HPDE6-E6E7 (cell line): ENCODE data around the gene SRP9.
"Not testable (repeated sequence)": the region's sequence is repeated elsewhere in the genome, so short reads cannot be mapped to it uniquely, and the experiment has no call there.

Experiments used
- DNase-seq: peaks from one replicate; pipeline ENCODE4 v3.0.0; 2011; ENCODE audit warnings: missing footprints; ENCODE audit errors: extremely low spot score

SRP9 gene

DNA sequence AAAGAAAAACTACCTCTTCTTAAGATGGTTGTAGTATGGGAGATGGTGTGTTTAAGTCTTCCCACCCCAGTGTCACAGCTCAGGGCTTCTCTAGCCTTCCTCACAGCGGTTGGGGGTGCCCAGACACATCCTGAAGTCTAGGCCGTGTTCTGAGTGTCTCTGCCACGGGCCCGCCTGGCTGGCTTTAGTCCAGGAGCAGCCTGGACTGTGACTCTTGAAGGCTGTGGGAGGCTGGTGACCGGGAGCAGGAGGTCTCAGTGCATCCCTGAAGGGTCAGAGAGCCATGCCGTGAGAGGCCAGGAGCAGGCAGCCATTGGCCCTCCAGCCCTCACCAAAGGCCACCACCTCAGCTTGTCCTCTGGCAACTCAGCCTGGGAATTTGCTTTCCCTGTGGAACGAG lies 36.8 kb downstream of the SRP9 start:
- no peak for DNase-seq

DNA sequence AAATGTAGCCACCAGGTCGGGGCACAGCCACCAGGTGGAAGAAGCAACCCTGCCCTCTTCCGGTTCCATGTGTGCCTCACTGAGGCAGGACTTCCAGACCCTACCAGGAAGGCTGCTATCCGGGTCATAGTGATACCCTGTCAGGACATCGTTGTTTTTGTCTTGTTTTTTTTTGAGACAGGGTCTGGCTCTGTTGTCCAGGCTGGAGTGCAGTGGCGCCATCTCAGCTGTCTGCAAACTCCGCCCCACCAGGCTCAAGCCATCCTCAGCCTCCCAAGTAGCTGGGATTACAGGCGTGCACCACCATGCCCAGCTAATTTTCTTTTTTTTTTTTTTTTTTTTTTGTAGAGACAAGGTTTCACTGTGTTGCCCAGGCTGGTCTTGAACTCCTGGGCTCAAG lies 37.5 kb downstream of the SRP9 start:
- DNase-seq = not testable (repeated sequence)

DNA sequence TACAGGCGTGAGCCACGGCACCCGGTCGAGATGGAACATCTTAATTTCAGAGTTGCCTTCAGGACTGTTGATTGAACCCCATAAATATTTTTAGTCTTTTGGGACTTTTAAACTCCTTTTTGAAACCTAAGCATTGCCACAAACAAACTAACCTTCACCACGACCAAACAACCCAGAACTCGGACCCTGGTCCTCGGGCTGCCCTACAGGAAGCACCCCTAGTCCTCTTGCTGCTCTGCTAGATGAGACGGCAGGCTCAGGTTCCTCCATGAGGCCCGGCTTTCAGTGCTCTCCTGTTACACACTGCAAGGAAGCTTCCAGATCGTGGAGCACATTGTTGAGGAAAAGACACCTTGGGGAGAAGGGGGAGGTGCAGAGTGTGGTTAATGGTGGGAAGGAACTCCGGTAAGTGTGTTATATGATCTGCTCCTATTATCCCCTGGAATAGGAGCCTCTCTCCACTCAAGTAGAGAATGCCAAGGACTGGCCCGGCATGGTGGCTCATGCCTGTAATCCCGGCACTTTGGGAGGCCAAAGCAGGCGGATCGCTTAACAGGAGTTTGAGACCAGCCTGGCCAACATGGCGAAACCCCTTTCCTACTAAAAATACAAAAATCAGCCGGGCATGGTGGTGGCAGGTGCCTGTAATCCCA lies 38.0 kb downstream of the SRP9 start:
- DNase-seq = no peak

DNA sequence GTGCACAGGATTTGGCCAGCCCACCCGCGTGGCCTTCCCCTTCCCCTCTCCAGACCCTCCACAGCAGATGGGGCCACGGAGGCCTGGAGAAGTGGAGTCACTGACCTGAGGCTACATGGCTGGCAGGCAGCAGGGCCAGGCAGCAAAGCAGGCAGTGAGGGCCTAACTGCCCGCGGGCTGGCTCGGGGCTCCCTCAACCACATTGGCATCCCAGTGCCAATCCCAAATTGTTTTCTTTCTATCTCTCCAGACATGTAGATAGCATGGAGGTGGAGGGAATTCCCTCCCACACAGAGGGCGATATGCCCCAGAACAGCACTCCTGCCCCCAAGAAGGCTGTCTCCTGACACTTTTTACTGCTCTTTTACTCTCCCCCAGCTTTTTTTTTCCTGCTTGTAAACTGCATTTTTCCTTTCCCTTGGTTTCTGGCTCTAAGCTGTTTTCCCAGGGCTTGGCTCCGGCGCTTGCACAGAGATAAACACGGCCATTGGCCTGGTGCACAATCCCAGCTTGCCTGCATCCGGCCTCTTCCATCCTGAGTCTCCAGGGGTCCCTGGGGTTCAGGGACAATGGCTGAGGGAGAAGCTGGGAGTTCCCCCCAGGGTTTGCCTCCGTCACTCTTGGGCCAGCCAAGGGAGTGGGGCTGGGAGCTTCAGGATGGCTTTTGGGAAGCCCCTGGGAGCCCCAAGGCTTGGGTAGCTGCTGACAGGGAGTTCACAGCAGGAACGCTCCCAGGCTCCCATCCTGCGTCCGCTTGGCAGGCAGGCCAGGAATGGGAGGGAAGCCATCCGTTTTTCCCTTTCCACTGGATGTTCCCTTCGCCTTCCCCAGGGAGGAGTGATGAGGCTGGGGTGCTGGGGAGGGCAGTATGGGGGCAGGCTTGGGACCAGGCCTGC lies 39.3 kb downstream of the SRP9 start:
- no peak for DNase-seq

DNA sequence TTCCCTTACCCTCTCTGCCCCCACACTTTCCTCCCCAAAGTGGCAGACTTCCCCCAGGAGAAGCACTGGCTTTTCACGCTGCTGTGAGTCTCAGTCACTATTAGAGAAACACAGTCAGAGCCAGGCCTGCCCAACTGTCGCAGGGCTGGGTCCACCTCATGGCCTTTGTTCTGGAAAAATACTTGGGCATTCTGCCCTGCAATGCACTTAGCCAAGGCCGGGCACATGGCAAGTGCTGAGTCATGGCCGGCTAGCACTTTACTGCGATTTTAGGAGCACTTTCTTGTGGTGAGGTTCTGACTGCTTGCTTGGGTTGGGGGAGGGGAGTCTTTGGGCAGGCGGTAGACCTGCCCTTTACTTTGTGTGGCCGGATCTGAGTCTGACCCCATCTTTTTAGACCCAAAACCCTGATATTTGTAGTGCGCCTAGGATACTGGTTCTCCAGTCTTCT lies 40.0 kb downstream of the SRP9 start:
- peak; percentile 59 for DNase-seq

DNA sequence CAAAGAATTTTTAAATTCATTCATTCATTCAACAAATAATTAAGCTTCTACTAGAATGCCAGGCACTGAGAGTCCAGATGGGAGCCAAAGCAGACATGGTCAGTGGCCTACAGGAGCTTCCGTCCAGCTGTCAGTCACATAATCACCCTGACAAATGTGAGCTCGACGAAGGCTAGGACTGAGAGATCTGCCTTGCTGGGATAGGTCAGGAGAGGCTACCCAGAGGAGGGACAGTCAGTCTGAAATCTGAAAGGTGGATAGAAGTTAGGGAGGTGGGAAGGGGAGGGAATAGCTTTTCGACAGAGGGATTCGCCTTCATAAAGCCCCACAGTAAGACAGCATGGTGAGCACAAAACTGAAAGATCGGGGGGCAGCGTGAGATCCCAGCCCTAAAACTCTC lies 40.6 kb downstream of the SRP9 start:
- no peak for DNase-seq

DNA sequence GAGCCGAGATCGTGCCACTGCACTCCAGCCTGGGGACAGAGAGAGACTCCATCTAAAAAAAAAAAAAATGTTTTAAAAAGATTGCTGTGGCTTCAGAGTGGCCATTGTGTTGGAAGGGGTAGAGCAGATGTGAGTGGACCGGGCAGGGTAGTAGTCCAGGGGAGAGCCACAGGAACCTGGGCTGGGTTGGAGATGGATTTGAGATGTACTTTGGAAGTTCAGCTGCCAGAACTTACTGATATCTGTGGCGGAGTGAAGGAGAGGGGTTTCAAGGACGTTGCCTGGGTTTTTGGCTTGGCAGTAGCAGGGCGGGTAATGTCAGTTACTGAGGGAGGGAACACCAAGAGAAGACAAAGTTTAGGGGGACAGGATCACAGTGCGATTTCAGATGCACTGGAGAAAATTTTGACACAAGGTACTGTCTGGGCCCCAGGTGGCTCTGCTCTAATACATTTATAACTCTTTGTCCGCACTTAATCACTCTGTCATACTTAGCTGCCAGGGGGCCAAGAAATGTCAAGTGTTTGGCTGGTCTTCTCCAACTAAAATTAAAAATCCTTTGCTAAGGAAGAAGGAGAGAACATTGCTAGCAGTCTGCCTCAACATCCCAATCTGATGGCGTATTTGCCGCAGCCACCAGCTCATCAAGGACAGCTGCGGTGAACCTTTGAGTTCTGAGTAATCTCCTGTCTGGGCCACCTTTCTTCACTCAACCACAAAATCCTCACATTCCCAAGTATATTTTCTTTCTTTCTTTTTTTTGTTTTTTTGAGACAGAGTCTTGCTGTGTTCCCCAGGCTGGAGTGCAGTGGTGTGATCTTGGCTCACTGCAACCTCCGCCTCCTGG lies 41.9 kb downstream of the SRP9 start:
- DNase-seq = no peak

DNA sequence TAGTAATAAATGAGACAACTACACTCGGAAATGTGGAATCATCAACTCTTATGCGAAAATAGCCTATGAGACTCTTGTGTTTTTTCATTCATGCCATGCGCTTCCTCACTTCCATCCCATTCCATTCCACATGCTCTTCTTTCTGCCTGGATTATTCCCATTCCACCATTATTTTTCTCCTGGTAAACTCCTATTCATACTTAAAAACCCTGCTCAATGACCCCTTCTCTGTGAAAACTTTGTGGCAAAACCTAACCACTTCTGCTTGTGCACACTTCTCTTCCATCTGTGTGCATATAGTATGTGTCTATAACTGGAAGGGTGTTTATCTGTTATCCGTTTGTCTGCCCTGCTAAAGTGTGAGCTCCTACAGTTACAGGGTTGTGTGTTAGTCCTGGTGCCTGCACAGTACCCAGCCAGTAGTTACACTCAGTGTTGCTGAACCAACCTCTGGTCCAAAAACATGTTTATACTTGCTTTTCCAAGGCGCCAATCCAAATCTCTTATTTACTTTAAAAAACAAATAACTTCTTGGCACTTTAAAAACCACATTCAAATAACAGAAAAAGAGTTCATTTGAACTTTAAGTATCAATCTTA lies 43.0 kb downstream of the SRP9 start:
- DNase-seq = no peak

DNA sequence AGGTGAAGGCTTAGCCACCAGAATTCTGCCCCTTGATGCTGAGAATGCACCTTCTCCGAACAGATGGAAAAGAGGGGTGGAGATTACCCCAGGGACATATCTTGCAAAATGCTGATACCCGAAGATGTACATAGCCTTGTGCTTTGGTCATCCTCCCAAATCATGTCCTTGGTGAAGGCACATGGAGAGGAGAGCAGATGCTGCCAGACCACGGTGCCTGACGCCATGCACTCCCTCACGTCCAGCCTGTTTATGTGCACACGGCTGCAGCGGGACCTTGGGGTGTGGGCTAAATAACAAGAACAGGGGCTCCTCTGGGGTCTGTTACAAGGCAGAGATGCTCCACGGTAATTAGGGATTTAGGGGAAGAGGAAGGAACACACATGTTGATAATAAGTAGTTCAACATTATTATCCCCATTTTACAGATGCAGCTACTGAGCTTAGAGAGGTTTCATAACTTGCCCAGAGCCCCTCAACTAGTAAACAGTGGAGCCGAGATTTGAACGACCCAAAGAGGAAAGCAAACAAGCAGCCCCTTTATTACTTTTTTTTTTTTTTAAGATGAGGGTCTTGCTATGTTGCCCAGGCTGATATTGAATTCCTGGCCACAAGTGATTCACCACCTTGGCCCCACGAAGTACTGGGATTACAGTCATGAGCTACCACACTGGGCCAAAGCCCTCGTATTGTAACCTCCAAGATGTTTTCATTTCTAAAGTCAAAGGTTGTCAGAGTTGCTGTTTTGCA lies 45.2 kb downstream of the SRP9 start:
- DNase-seq = no peak

DNA sequence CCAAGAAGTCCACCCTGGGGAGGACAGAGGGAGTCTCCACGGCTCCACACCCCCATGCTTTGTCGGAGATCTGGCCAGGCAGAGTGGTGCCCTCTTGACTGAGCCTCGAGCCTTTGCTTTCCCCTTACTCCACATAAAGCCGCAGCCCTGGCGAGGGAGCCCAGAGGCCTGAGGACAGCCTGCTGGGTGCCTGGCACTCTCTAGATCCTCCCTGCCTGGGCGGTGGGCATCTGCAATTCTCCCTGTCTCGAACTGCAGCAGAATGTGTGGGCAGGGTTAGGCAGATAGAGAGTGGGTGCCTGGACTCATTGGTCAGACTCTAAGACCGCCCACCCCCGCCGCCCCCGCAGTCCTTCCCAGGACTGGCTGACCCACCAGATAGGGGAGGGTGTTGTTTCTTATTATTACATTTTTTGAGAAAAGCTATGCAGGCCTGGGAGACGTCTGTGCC lies 46.2 kb downstream of the SRP9 start:
- DNase-seq = no peak

DNA sequence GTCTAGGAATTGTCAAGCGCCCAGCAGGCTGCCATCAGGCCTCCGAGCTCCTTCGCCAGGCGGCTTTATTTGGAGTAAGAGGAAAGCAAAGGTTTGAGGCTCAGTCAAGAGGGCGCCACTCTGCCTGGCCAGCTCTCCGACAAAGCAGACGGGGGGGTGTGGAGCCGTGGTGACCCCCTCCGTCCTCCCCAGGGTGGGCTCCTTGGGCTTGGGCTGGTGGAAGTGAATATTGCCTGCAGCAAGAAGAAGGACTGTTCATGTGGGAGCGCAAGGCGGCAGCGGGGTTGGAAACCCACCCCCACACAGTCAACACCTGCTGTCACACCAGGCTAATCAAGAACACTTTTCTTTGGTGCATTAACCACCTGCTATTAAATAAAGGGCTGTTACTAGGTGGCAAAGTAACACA lies 46.9 kb downstream of the SRP9 start:
- DNase-seq = no peak

DNA sequence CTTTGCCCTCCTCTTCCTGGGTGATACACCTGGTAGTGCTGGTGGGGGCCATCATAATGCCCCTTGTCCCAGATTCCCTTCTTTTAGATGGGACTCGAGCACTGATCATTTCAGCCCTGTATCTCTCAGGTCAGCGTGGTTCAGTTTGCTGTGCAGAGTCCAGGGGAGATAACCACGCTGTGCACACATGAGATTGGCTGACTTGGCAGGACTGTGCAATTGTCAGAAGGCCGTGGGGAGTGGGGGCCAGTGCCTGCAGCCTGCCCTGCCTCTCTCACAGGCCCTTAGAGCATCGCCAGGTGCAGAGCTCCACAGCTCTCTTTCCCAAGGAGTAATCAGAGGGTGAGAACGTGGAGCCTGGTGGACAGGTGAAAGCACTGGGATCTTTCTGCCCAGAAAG lies 47.5 kb downstream of the SRP9 start:
- DNase-seq = no peak

DNA sequence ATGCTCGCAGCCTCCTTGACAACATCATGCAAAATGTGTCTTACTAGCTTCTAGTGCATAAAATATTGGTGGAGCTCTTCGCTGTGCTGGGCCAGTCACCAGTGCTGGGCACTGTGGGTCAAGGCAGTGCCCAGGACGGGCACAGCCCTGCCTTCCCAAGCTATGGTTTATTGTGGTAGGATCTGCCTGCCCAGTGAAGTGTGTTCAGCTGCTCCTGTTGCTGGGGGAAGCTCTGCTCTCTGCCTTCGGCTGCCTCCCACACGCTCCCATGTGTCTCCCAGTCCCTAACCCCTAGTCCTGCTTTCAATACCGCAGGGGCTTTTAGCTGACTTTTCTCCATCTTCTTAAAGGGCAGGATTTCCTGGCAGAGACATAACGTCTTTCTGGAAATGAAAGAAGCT lies 48.0 kb downstream of the SRP9 start:
- DNase-seq = no peak

DNA sequence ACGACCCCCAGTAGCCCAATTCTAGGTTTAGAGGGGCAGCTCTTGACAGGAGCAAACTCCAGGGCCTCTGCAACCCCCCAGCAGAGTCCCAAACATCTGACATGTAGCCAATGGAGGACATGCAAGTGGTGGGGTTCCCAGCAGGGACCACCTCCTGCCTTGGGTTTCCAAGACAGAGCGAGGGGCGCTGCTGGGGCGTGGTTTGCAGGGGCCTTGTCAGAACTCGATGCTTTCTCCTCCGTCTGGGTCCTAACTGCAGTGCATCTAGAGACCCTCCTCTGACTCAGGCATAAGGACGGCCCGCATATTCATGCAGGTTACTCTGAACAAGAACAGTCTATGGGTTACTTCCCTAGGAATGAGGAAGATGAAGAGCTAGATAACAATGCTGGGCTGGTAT lies 49.5 kb downstream of the SRP9 start:
- DNase-seq = no peak

DNA sequence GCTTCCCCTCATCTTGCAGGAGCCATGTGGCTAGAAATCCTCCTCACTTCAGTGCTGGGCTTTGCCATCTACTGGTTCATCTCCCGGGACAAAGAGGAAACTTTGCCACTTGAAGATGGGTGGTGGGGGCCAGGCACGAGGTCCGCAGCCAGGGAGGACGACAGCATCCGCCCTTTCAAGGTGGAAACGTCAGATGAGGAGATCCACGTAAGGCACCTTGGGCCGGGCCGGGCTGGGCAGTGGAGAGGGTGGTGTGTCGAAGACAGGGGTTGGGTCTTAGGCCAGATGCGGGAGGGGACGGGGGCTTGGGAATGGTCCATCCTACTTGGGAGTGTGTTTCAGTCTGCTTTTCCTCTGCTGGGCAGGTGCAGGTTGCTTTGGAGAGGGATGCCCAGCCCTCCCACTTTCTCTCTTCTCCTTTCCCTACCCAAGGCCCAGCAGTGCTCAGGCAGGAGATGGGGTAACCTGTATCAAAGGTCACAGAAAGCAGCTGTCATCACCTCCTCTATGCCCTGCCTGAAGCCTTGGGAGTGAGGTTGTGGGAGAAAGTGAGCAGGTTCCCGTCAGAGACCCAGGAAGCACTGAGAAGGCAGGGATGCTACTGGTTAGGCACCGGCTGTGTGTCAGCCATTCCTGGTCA lies 51.2 kb downstream of the SRP9 start:
- DNase-seq = no peak

DNA sequence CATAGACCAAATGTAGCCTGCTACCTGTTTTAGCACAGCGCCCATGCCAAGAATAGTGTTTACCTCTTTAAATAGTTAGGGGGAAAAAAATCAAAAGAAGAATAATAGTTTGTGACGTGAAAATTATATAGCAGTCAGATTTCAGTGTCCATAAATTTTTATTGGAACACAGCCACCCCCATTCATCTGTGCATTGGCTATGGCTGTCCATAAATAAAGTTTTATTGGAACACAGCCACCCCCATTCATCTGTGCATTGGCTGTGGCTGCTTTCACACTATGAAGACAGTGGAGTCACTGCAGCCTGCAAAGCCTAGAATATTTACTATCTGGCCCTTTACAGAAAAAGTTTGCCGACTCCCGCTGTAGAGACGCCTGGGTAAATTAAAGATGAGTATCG lies 53.2 kb downstream of the SRP9 start:
- no peak for DNase-seq

DNA sequence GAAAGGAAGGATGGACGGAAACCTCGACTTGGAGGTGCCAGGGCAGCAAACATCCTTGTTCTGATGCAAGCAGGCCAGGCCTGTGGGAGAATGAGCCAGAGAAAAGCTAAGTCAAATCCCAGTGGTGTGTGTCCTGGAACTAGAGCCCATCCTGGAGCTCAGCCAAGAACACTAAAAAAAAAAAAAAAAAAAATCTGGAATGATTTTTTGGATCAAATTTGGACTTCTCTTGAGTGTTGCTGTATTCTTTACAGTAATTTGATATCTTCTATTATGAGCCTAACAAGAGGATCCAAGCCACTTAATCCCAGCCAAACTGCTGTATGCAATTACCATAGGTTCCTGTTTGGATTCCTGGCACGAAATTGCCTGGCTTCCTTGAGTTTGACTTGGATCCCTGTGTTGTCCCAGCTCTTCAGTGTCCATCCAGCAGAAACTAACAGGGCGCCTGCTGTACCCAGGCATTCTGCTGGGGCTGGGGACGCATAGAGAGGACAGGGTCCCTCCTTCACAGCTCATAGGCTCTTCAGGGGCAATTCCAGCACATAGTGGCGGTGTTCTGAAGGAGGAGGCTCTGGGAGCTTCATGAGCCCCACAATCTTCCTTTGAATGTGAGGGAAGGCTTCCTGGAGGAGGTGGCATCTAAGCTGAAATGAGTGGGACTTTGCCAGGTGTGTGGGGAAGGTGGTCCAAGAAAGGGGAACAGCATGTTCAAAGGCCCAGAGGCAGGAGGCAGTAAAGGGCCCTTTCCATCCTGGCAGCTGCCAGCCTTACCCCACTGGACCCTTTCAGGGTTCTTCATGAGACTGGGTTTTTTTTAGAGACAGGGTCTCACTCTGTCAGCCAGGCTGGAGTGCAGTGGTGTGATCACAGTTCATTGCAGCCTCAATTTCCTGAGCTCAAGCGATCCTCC lies 57.0 kb downstream of the SRP9 start:
- no peak for DNase-seq

DNA sequence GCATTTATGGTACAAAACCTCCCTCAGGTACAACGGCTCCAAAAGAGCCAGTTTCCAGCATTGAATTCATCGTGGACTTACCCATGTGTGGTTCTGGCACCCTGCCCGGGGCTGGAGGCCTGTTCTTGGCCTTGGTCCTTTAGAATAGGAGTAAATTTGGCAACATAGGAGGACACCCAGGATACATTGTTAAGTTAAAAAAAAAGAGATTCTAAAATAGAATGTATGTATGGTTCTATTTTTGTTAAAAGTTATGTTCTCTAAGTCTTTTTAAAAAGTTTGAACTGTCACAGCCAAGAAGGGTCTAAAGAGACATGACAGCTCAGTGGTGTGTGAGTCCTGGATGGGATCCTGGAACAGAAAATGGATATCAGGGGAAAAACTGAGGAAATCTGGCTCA lies 58.2 kb downstream of the SRP9 start:
- no peak for DNase-seq

DNA sequence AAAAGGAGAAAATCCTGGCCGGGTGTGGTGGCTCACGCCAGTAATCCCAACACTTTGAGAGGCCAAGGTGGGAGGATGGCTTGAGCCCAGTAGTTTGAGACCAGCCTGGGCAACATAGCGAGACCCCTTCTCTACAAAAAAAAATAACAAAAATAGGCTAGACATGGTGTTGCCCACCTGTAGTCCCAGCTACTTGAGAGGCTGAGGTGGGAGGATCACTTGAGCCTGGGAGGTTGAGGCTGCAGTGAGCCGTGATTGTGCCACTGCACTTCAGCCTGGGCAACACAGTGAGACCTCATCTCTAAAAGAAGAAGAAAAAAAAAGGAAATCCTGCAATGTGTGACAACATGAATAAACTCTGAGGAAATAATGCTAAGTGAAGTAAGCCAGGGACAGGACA lies 58.7 kb downstream of the SRP9 start:
- DNase-seq = not testable (repeated sequence)

DNA sequence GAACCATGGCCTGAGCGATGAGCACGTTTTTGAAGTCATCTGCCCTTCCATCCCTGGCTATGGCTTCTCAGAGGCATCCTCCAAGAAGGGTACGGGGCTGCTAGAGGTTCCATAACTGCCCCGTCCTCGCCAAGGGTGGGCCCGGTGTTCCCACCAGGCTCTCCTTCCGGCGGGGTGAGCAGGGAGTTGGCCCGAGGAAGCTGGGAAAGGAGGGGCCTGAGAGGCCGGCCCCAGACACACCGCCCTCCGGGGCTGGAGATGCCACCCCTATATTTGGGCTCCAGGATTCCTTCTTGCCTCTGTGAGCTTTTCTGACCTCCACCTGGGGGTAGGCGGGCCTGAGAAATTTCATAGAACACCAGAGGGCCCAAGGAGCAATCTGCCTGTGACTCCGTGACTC lies 61.2 kb downstream of the SRP9 start:
- no peak for DNase-seq
